ENCODE measurements around the gene LHX1. TPM values are rescaled to one million over a fixed set of nuclear protein-coding genes. Genes with fewer than 3 reads are reported as not detected.

LHX1 gene
- total RNA-seq, 1 donor from 2014 or later: 4.5 TPM

DNA sequence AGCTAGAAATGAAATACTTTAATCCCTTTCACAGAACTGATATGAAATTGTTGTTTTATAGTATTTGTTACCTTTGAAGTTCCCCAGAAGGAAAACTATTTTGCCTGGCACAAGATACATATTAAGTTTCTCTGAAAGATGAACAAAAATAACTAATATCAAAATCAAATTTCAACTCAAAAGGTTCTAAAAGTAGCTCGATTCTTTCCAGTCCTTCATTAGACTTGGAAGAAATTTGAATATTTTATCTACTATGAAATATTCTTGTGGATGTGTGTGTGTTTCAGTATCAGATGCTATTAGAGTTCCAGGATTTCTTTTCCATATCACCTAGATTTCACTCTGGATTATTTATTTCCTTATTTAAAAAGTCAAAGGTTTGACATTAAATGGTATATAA, 7.9 kb downstream of the LHX1 start:
- H3K9me3 Mint-ChIP-seq (ENCODE audit: unreplicated experiment): no peaks in the 10 kb centered on the region
- peaks cover 28% of the 10 kb centered on the region for H3K4me1 Mint-ChIP-seq (ENCODE audit: unreplicated experiment)
- TF ChIP-seq, protein P1, sequence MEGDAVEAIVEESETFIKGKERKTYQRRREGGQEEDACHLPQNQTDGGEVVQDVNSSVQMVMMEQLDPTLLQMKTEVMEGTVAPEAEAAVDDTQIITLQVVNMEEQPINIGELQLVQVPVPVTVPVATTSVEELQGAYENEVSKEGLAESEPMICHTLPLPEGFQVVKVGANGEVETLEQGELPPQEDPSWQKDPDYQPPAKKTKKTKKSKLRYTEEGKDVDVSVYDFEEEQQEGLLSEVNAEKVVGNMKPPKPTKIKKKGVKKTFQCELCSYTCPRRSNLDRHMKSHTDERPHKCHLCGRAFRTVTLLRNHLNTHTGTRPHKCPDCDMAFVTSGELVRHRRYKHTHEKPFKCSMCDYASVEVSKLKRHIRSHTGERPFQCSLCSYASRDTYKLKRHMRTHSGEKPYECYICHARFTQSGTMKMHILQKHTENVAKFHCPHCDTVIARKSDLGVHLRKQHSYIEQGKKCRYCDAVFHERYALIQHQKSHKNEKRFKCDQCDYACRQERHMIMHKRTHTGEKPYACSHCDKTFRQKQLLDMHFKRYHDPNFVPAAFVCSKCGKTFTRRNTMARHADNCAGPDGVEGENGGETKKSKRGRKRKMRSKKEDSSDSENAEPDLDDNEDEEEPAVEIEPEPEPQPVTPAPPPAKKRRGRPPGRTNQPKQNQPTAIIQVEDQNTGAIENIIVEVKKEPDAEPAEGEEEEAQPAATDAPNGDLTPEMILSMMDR (IDR thresholded peaks at IDR 0.05; ENCODE audit: unreplicated experiment): no peak
- peaks cover 8% of the 10 kb centered on the region for H3K36me3 Mint-ChIP-seq (ENCODE audit: low read depth, unreplicated experiment)
- H3K4me3 Mint-ChIP-seq (ENCODE audit: unreplicated experiment): no peak overlapping the region
- peaks cover 30% of the 10 kb centered on the region for H3K27me3 Mint-ChIP-seq (ENCODE audit: unreplicated experiment)
- H3K27ac Mint-ChIP-seq (ENCODE audit: unreplicated experiment): no peak overlapping the region
- DNase-seq (ENCODE audit: low spot score): no peak

DNA sequence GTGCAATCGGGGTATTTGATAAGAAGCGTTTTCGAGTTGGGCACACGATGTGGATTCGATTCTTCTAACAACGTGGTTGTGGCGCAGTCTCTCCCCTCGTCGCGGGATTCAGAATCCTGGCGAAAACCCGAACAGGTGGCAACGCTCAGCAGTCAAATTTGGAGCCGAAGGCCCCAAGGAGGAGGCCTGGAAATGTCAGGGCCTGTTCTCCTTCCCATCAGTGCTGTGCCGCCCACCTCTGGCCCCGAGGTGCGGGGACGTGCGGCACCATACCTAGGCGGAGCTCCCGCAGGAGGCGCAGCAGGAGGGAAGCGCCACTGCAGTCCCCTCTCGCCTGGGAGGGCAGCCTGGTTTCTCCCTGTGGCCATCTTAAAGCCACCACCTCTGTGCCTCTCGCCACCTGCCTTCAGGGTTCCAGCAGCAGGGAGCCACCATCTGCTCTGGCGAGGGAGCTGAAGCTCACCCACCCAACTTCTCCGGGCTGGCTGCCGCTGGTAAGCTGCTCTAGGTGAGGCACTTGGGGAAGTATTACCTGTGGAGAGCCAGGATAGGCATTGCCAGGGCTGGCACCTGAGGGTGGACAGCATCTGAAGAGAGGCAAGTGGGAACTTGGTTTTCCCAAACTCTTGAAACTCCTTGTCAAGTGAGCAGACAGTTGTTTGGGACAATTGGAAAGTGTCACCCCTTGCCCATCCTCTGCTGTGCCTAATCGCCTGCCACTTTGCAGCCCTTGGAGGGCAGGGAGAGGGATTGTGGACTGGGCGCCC, 8.9 kb downstream of the LHX1 start:
- H3K4me1 Mint-ChIP-seq (ENCODE audit: unreplicated experiment): peaks cover 27% of the 10 kb centered on the region
- H3K27me3 Mint-ChIP-seq (ENCODE audit: unreplicated experiment): peaks cover 25% of the 10 kb centered on the region
- TF ChIP-seq, protein P1 (IDR thresholded peaks at IDR 0.05; ENCODE audit: unreplicated experiment): no peak
- no peak for DNase-seq (ENCODE audit: low spot score)
- no peak overlapping the region for H3K4me3 Mint-ChIP-seq (ENCODE audit: unreplicated experiment)
- H3K36me3 Mint-ChIP-seq (ENCODE audit: low read depth, unreplicated experiment): peaks cover 8% of the 10 kb centered on the region
- H3K27ac Mint-ChIP-seq (ENCODE audit: unreplicated experiment): no peak overlapping the region
- no peaks in the 10 kb centered on the region for H3K9me3 Mint-ChIP-seq (ENCODE audit: unreplicated experiment)

DNA sequence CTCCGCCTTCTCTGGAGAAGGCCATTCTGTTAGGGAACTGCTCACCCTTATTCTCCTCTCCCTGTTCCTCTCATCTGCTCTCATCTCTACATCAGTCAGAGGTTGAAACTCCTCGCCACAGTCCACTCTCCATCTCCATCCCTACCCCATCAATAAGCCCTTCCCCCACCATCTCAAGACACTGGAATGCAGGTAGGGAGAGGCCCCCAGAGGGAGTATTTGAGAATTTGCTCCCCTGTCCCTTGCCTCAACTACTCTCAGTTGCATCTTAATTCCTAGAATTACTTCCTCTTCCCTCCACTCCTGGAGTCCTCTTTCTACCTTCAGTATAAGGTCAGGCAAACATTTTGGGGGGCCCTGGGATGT, 9.4 kb downstream of the LHX1 start:
- TF ChIP-seq, protein P1 (IDR thresholded peaks at IDR 0.05; ENCODE audit: unreplicated experiment): no peak
- Mint-ChIP-seq H3K36me3 (ENCODE audit: low read depth, unreplicated experiment) (peaks cover 8% of the 10 kb centered on the region), H3K27ac (ENCODE audit: unreplicated experiment) (no peak overlapping the region), H3K4me1 (ENCODE audit: unreplicated experiment) (peaks cover 21% of the 10 kb centered on the region), H3K27me3 (ENCODE audit: unreplicated experiment) (peaks cover 19% of the 10 kb centered on the region), H3K9me3 (ENCODE audit: unreplicated experiment) (no peaks in the 10 kb centered on the region), H3K4me3 (ENCODE audit: unreplicated experiment) (no peak overlapping the region)
- no peak for DNase-seq (ENCODE audit: low spot score)

DNA sequence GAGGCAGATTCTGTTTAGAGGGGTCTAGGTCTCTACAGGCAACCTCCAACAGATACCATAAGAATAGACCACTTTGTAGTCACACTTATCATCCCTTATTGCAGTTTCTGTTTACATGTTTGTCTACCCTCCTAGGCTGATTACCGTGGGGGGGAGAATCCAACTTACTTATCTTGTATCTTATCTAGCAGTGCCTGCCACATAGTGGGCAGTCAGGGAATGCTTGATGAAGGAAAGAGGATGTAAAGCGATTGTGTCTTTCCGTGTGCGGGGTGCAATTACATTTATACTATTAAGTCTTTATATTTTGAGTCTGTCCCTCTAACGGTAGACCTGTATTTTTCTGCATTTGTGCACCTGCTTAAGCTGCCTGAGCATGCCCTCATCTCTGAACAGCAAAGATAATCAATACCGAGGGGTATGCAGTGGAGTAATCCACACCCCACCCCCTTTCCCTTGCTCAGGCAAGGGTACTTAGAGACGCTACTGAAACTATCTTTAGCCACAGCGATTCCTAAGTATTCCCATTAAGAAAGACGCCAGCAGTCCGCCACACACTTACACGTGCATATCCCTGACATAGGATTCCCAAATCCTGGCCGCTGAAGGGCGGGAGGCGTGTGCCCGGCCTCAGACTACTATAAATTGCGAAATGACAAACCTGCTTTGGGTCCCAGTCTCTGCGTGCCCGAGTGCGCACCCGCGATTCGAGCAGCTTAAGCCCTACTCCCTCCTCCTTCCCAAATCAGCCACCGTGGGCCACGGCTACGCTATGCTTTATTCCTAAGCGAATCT, 10.8 kb downstream of the LHX1 start:
- H3K27ac Mint-ChIP-seq (ENCODE audit: unreplicated experiment): peak overlapping the region; percentile 71
- H3K4me1 Mint-ChIP-seq (ENCODE audit: unreplicated experiment): peaks cover 24% of the 10 kb centered on the region
- TF ChIP-seq, protein P1 (IDR thresholded peaks at IDR 0.05; ENCODE audit: unreplicated experiment): no peak
- DNase-seq (ENCODE audit: low spot score): no peak
- no peaks in the 10 kb centered on the region for H3K9me3 Mint-ChIP-seq (ENCODE audit: unreplicated experiment)
- peaks cover 14% of the 10 kb centered on the region for H3K36me3 Mint-ChIP-seq (ENCODE audit: low read depth, unreplicated experiment)
- peaks cover 20% of the 10 kb centered on the region for H3K27me3 Mint-ChIP-seq (ENCODE audit: unreplicated experiment)
- peak overlapping the region; percentile 88 for H3K4me3 Mint-ChIP-seq (ENCODE audit: unreplicated experiment)

All from endothelial cell (in vitro differentiated cells).